ENCODE data around the gene PHPT1.

Gene PHPT1

DNA sequence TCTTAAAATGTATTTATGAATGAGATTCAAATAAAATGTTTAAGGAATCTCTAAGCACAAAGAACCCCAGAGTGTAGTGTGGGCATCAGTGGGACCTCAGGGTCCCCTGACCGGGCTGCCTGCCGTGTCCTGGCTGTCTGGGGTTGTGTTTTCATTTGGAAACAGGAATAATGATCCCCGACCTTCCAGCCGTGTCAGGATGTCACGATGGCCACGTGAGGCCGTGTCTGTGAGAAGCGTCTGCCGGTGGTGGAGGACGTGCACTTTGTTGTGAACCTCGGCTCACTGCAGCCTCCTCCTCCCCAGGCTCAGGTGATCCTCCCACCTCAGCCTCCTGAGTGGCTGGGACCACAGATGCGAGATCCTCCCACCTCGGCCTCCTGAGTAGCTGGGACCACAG is 41.5 kb downstream of the PHPT1 start:
- DNase-seq = no peak

GRCh38 chr9:136896027-136896426 is 46.8 kb downstream of the PHPT1 start:
- no peak for DNase-seq

DNA sequence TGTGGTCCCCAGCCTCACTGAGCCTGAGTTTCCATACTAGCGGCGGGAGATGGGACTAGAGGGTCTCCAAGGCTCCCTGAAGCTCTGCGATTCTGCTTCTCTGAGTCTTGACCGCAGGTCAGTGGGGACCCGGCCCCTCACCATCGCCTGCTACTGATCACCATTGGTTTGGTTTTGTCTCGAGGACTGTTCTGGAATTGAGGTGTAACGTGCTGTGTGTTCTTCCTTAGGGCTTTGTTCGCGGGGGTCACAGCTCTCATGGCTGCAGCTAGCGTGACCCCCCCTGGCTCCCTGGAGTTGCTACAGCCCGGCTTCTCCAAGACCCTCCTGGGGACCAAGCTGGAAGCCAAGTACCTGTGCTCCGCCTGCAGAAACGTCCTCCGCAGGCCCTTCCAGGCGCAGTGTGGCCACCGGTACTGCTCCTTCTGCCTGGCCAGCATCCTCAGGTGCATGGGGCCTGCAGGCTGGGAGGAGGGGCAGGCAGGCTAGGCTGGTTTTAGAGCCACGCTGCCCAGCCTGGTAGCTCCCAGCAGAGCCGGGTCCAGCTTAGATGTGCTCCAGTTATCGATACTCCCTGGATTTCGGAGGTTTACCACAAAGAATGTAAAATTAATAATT is 49.4 kb downstream of the PHPT1 start:
- DNase-seq = no peak

- DNase-seq = no peak
These were observed 50.0 kb downstream of the PHPT1 start for GRCh38 chr9:136899196-136899595.

- DNase-seq = no peak
These were observed 51.3 kb downstream of the PHPT1 start for GRCh38 chr9:136900556-136900955.

Measured in fibroblast of skin of right biceps (primary cell).